Measurements from ENCODE around the gene MGAT4B.

The MGAT4B gene

GRCh38 chr5:179825655-179826182 lies 19.1 kb upstream of the MGAT4B start:
- DNase-seq, result no peak

- DNase-seq, result no peak
These were observed 18.1 kb upstream of the MGAT4B start for GRCh38 chr5:179824745-179825112.

GRCh38 chr5:179823937-179824744 lies 17.5 kb upstream of the MGAT4B start:
- DNase-seq, result no peak

GRCh38 chr5:179822444-179822990 lies 15.9 kb upstream of the MGAT4B start:
- DNase-seq, result no peak

- DNase-seq, result no peak
These were observed 15.4 kb upstream of the MGAT4B start for GRCh38 chr5:179822059-179822432.

- peak; percentile 91 for DNase-seq
These were observed 14.8 kb upstream of the MGAT4B start for GRCh38 chr5:179821298-179822058.

GRCh38 chr5:179820483-179821297 lies 14.0 kb upstream of the MGAT4B start, which contains the start of gene SQSTM1:
Gene SQSTM1, plus strand, starts transcription at chr5:179820905. Its CDS starts 32 bp downstream, at chr5:179820937.
- peak; percentile 85 for DNase-seq

- no peak for DNase-seq
These were observed 13.4 kb upstream of the MGAT4B start for GRCh38 chr5:179820127-179820482.

- peak; percentile 60 for DNase-seq
These were observed 12.8 kb upstream of the MGAT4B start for GRCh38 chr5:179819296-179820126.

GRCh38 chr5:179818746-179819295 lies 12.2 kb upstream of the MGAT4B start:
- DNase-seq, result peak; percentile 96

GRCh38 chr5:179817890-179818745 lies 11.5 kb upstream of the MGAT4B start:
- DNase-seq, result no peak

GRCh38 chr5:179817470-179817840 lies 10.8 kb upstream of the MGAT4B start:
- no peak for DNase-seq

GRCh38 chr5:179816796-179817469 lies 10.3 kb upstream of the MGAT4B start:
- DNase-seq, result no peak

- DNase-seq, result no peak
These were observed 9.7 kb upstream of the MGAT4B start for GRCh38 chr5:179816401-179816795.

- no peak for DNase-seq
These were observed 9.0 kb upstream of the MGAT4B start for GRCh38 chr5:179815491-179816249.

- no peak for DNase-seq
These were observed 7.4 kb upstream of the MGAT4B start for GRCh38 chr5:179814090-179814489.

- no peak for DNase-seq
These were observed 6.4 kb upstream of the MGAT4B start for GRCh38 chr5:179812997-179813607.

- peak; percentile 4 for DNase-seq
These were observed 5.6 kb upstream of the MGAT4B start for GRCh38 chr5:179812135-179812825.
